Keratinocyte (primary cell): ENCODE measurements around the gene PCCA. TPM values are rescaled to one million over a fixed set of nuclear protein-coding genes. Genes with fewer than 3 reads are reported as not detected.

Experiments
- DNase-seq: peaks from one replicate; pipeline ENCODE4 v3.0.0-alpha.2; 2011; ENCODE audit warnings: low read depth, missing footprints, low spot score
- FAIRE-seq: peaks from 2 replicates; lab custom pipeline; 2011; peaks lifted over from hg19 to GRCh38; lab: Jason Lieb, UNC
- H2AFZ ChIP-seq: 2 replicates; pipeline ENCODE4 v1.6.0; 2012; ENCODE audit warnings: low read length, control low read depth, inconsistent platforms; ENCODE audit not compliant: control insufficient read depth
- H3K27ac ChIP-seq: 2 replicates; pipeline ENCODE4 v1.5.1; 2011; ENCODE audit warnings: low read length; ENCODE audit not compliant: control insufficient read depth, insufficient read depth
- H3K27me3 ChIP-seq: 3 replicates; pipeline ENCODE4 v1.6.0; 2011; ENCODE audit warnings: low read length; ENCODE audit not compliant: control insufficient read depth, insufficient read depth; ENCODE audit errors: extremely low read depth
- H3K36me3 ChIP-seq, 2 experiments: 2 replicates in 1 of 2; 3 replicates in 1 of 2; pipeline ENCODE4 v1.5.1; 2011; ENCODE audit warnings: low read length in 2 of 2, mild to moderate bottlenecking in 1 of 2; ENCODE audit not compliant: control insufficient read depth in 2 of 2, insufficient read depth in 2 of 2; ENCODE audit errors: extremely low read depth in 1 of 2
- H3K4me1 ChIP-seq: 3 replicates; pipeline ENCODE4 v1.5.1; 2011; ENCODE audit warnings: low read length; ENCODE audit not compliant: control insufficient read depth, insufficient read depth; ENCODE audit errors: extremely low read depth
- H3K4me2 ChIP-seq: 3 replicates; pipeline ENCODE4 v1.6.0; 2011; ENCODE audit warnings: low read depth, low read length; ENCODE audit not compliant: control insufficient read depth, insufficient read depth; ENCODE audit errors: extremely low read depth
- H3K4me3 ChIP-seq, 3 experiments: fragments of 200-600 bp in 1 of 3; sonication (generic) in 1 of 3; 2 replicates in 2 of 3; 3 replicates in 1 of 3; pipeline ENCODE4 v1.5.1; 2011 to 2016; ENCODE audit warnings: low read length in 3 of 3, mild to moderate bottlenecking in 3 of 3, control low read depth in 2 of 3, inconsistent platforms in 1 of 3, low read depth in 1 of 3, mixed read lengths in 1 of 3, mixed run types in 1 of 3, moderate library complexity in 1 of 3; ENCODE audit not compliant: control insufficient read depth in 2 of 3, insufficient read depth in 2 of 3; ENCODE audit errors: extremely low read depth in 1 of 3
- H3K79me2 ChIP-seq: 2 replicates; pipeline ENCODE4 v1.6.0; 2012; ENCODE audit warnings: low read length; ENCODE audit not compliant: control insufficient read depth, insufficient read depth
- H3K9ac ChIP-seq: 3 replicates; pipeline ENCODE4 v1.6.0; 2011; ENCODE audit warnings: low read length; ENCODE audit not compliant: control insufficient read depth, insufficient read depth; ENCODE audit errors: extremely low read depth
- H3K9me1 ChIP-seq: 3 replicates; pipeline ENCODE4 v1.6.0; 2011; ENCODE audit warnings: low read length; ENCODE audit not compliant: control insufficient read depth, insufficient read depth; ENCODE audit errors: extremely low read depth
- H3K9me3 ChIP-seq: 2 replicates; pipeline ENCODE4 v1.5.1; 2012; ENCODE audit warnings: low read depth, low read length; ENCODE audit not compliant: control insufficient read depth
- H4K20me1 ChIP-seq: 3 replicates; pipeline ENCODE4 v1.6.0; 2011; ENCODE audit warnings: low read length; ENCODE audit not compliant: control insufficient read depth, insufficient read depth; ENCODE audit errors: extremely low read depth
- CTCF ChIP-seq, 3 experiments: IDR thresholded peaks in 1 of 3; conservative IDR thresholded peaks in 1 of 3; optimal IDR thresholded peaks in 1 of 3; 2 replicates in 2 of 3; 3 replicates in 1 of 3; pipeline versions ENCODE3 to v1.5.1; 2011; ENCODE audit warnings: low read length in 3 of 3, mild to moderate bottlenecking in 3 of 3, moderate library complexity in 2 of 3, control low read depth in 1 of 3, inconsistent platforms in 1 of 3; ENCODE audit not compliant: insufficient read depth in 2 of 3; ENCODE audit errors: extremely low read depth in 1 of 3
- EZH2 ChIP-seq: IDR thresholded peaks from one replicate; pipeline ENCODE4 v1.6.1; 2012; ENCODE audit warnings: inconsistent platforms, mild to moderate bottlenecking, low read length, moderate library complexity
- dilution Hi-C: fragments of 300-500 bp; cut with MboI; formaldehyde crosslinking; loops from one replicate; pipeline ENCODE4 v1.7.0; 2020; ENCODE audit warnings: low sequenced_read_pairs; ENCODE audit not compliant: extremely low pct_ligation_motif_present
- polyA plus RNA-seq, 5 experiments: library from polyadenylated mRNA; depleted of rRNA in 3 of 5; stranded (reverse) in 3 of 5; stranded (forward) in 1 of 5; unstranded in 1 of 5; fragments of >200 nt; gene quantifications; 1 replicate in 1 of 5; 2 replicates in 3 of 5; 3 replicates in 1 of 5; pipeline versions ENCODE4 v1.2.1 to v1.2.3, GENCODE V29; 2011 to 2012; ENCODE audit warnings: missing spikeins in 2 of 5, low read depth in 1 of 5, low replicate concordance in 1 of 5

PCCA gene
- polyA plus RNA-seq, 1 donor (not counting 4 experiments of a cell fraction or from before 2014, with no cell fraction given), result 8.1 TPM

- FAIRE-seq (no peak), DNase-seq (no peak)
- H3K27ac ChIP-seq, result no peak overlapping the region
Observed at GRCh38 chr13:100244431-100244830, 155.5 kb downstream of the PCCA start.

GRCh38 chr13:100245104-100245503, 156.2 kb downstream of the PCCA start:
- FAIRE-seq (no peak), DNase-seq (no peak)
- no peaks in the 10 kb centered on the region for H3K79me2 ChIP-seq
- H3K27me3 ChIP-seq, result no peaks in the 10 kb centered on the region
- TF ChIP-seq EZH2 (no peak), CTCF (optimal IDR thresholded peaks at IDR 0.05 in 1 of 3, IDR thresholded peaks at IDR 0.05 in 1 of 3, conservative IDR thresholded peaks at IDR 0.05 in 1 of 3; ENCODE audit: extremely low read depth in 1 of 3, insufficient read depth in 2 of 3, low read length in 3 of 3) (no peak)
- H3K36me3 ChIP-seq, result no peaks in the 10 kb centered on the region
- H3K27ac ChIP-seq, result no peak overlapping the region
- H3K9me1 ChIP-seq, result no peaks in the 10 kb centered on the region
- H3K4me1 ChIP-seq, result no peaks in the 10 kb centered on the region
- no peaks in the 10 kb centered on the region for H3K9me3 ChIP-seq
- H3K4me3 ChIP-seq, result no peak overlapping the region
- dilution Hi-C loops, result no loop called here
- H3K4me2 ChIP-seq, result no peak overlapping the region
- no peak overlapping the region for H3K9ac ChIP-seq
- H4K20me1 ChIP-seq, result no peaks in the 10 kb centered on the region
- H2AFZ ChIP-seq, result no peak overlapping the region

More at GRCh38 chr13:100244431-100244830, 155.5 kb downstream of the PCCA start:
- H3K9me1 ChIP-seq, result no peaks in the 10 kb centered on the region
- H3K79me2 ChIP-seq, result no peaks in the 10 kb centered on the region
- no peak overlapping the region for H3K9ac ChIP-seq
- no peaks in the 10 kb centered on the region for H4K20me1 ChIP-seq
- no peak overlapping the region for H3K4me2 ChIP-seq
- no peaks in the 10 kb centered on the region for H3K36me3 ChIP-seq
- no peak for TF ChIP-seq EZH2
- TF ChIP-seq CTCF (optimal IDR thresholded peaks at IDR 0.05 in 1 of 3, IDR thresholded peaks at IDR 0.05 in 1 of 3, conservative IDR thresholded peaks at IDR 0.05 in 1 of 3; ENCODE audit: extremely low read depth in 1 of 3, insufficient read depth in 2 of 3, low read length in 3 of 3), result no peak
- no peak overlapping the region for H2AFZ ChIP-seq
- no peaks in the 10 kb centered on the region for H3K9me3 ChIP-seq
- no peaks in the 10 kb centered on the region for H3K4me1 ChIP-seq
- dilution Hi-C loops, result no loop called here
- no peak overlapping the region for H3K4me3 ChIP-seq
- H3K27me3 ChIP-seq, result no peaks in the 10 kb centered on the region
